OCI-LY3 (cell line): ENCODE measurements around the gene C9orf72.

Experiments
- H2AFZ ChIP-seq: fragments of 200-600, 300-600 bp; shearing (Covaris generic); 2 replicates; pipeline ENCODE4 v1.6.0; 2014; ENCODE audit warnings: antibody characterized with exemption, low read depth, low read length
- H3K27ac ChIP-seq: fragments of 200-600, 300-600 bp; sonication (generic); 2 replicates; pipeline ENCODE4 v1.5.1; 2014; ENCODE audit warnings: mild to moderate bottlenecking, low read length, moderate library complexity, mixed read lengths
- H3K27me3 ChIP-seq: fragments of 200-600, 300-600 bp; sonication (generic); 2 replicates; pipeline ENCODE4 v1.6.1; 2014; ENCODE audit warnings: low read depth, low read length, mixed read lengths
- H3K36me3 ChIP-seq: fragments of 200-600, 300-600 bp; sonication (generic); replicated peaks from 2 replicates; pipeline ENCODE3; 2014; ENCODE audit warnings: low read depth, low read length, mixed read lengths
- H3K4me1 ChIP-seq: fragments of 300-600, 200-600 bp; sonication (generic); 2 replicates; pipeline ENCODE4 v1.6.1; 2014; ENCODE audit warnings: low read length, mixed read lengths
- H3K4me2 ChIP-seq: fragments of 200-600, 300-600 bp; sonication (generic); 2 replicates; pipeline ENCODE4 v1.6.1; 2014; ENCODE audit warnings: low read length, mixed read lengths
- H3K4me3 ChIP-seq: fragments of 300-600, 200-600 bp; sonication (generic); 2 replicates; pipeline ENCODE4 v1.5.1; 2014; ENCODE audit warnings: antibody characterized with exemption, mild to moderate bottlenecking, low read length, moderate library complexity
- H3K79me2 ChIP-seq: fragments of 300-600, 200-600 bp; shearing (Covaris generic); 2 replicates; pipeline ENCODE4 v1.6.1; 2014; ENCODE audit warnings: mild to moderate bottlenecking, low read length, mixed read lengths
- H3K9ac ChIP-seq: fragments of 300-600, 200-600 bp; shearing (Covaris generic); 2 replicates; pipeline ENCODE4 v1.6.0; 2014; ENCODE audit warnings: mild to moderate bottlenecking, low read length, moderate library complexity
- H3K9me3 ChIP-seq: fragments of 200-600, 300-600 bp; shearing (Covaris generic); 2 replicates; pipeline ENCODE4 v1.6.1; 2014; ENCODE audit warnings: low read length, mixed read lengths; ENCODE audit not compliant: insufficient read depth
- H4K20me1 ChIP-seq: fragments of 200-600, 300-600 bp; sonication (generic); 2 replicates; pipeline ENCODE4 v1.6.1; 2016; ENCODE audit warnings: low read length, mixed read lengths; ENCODE audit not compliant: insufficient read depth
- EZH2phosphoT487 ChIP-seq: fragments of 200-600 bp; shearing (Covaris generic); IDR thresholded peaks from 2 replicates; pipeline ENCODE4 v1.6.1; 2018; ENCODE audit warnings: antibody characterized with exemption, mixed run types, low read depth
- TF ChIP-seq, protein P1 (sequence below): fragments of 200-600, 300-600 bp; sonication (generic); IDR thresholded peaks from 2 replicates; pipeline ENCODE4 v1.5.1; 2014; ENCODE audit warnings: antibody characterized with exemption, low read length, low read depth

Gene C9orf72

DNA sequence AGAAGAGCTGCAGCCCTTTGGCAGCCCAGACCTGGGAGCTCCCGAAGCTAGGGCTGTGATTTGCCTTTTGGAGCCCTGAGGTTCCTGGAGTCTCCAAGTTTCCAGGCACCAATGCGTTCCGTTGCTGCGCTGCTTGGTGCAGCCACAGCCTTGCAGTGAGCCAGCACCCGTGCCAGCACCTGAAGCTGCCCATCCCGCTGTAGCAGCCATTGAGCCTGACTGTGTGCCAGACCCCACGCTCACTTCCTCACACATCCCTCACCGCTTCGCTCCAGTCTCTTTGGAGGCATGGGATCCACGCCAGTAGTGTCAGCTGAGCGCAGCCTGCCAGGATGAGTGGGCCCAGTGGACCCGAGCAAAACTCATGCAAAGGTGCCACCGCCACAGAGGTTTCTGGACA lies 22.5 kb upstream of the C9orf72 start:
- Histone ChIP-seq H3K79me2 (no peaks in the 10 kb centered on the region), H3K36me3 (no peaks in the 10 kb centered on the region), H3K9me3 (no peaks in the 10 kb centered on the region), H3K4me3 (no peak overlapping the region), H4K20me1 (no peaks in the 10 kb centered on the region), H3K27ac (no peak overlapping the region), H3K4me1 (no peaks in the 10 kb centered on the region), H2AFZ (no peak overlapping the region), H3K27me3 (no peaks in the 10 kb centered on the region), H3K9ac (no peak overlapping the region), H3K4me2 (no peak overlapping the region)
- TF ChIP-seq EZH2phosphoT487: no peak
- TF ChIP-seq, protein P1, sequence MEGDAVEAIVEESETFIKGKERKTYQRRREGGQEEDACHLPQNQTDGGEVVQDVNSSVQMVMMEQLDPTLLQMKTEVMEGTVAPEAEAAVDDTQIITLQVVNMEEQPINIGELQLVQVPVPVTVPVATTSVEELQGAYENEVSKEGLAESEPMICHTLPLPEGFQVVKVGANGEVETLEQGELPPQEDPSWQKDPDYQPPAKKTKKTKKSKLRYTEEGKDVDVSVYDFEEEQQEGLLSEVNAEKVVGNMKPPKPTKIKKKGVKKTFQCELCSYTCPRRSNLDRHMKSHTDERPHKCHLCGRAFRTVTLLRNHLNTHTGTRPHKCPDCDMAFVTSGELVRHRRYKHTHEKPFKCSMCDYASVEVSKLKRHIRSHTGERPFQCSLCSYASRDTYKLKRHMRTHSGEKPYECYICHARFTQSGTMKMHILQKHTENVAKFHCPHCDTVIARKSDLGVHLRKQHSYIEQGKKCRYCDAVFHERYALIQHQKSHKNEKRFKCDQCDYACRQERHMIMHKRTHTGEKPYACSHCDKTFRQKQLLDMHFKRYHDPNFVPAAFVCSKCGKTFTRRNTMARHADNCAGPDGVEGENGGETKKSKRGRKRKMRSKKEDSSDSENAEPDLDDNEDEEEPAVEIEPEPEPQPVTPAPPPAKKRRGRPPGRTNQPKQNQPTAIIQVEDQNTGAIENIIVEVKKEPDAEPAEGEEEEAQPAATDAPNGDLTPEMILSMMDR: no peak

DNA sequence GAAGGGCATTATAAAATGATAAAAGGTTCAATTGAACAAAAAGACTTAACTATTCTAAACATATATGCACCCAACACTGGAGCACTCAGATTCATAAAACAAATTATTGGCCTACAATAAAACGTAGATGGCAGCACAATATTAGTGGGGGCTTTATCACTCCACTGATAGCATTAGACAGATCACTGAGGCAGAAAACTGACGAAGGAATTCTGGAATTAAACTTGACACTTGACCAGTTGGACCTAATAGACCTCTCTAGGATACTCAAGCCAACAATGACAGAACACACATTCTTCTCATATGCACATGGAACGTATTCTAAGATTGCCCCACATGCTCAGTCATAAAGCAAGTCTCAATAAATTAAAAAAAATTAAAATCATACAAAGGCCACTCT lies 18.4 kb upstream of the C9orf72 start:
- peaks cover 5% of the 10 kb centered on the region; the same call in 1 of the 2 replicates for H3K4me1 ChIP-seq
- H3K27ac ChIP-seq: no peak overlapping the region
- H3K4me3 ChIP-seq: no peak overlapping the region

DNA sequence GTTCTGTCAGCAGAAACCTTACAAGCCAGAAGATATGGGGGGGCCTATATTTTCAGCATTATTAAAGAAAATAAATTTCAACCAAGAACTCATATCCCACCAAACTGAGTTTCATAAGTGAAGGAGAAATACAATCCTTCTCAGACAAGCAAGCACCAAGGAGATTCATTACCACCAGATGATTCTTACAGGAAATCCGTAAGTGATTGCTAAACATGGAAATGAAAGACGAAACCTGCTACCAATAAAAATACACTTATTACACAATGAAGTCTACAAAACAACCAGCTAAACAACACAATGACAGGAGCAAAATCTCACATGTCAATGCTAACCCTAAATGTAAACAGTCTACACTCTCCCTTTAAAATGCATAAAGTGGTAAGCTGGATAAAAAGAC lies 17.8 kb upstream of the C9orf72 start:
- H2AFZ ChIP-seq: no peak overlapping the region
- no peak overlapping the region for H3K4me3 ChIP-seq
- H3K36me3 ChIP-seq: no peaks in the 10 kb centered on the region
- H4K20me1 ChIP-seq: no peaks in the 10 kb centered on the region
- no peaks in the 10 kb centered on the region for H3K9me3 ChIP-seq
- no peak overlapping the region for H3K4me2 ChIP-seq
- no peaks in the 10 kb centered on the region for H3K27me3 ChIP-seq
- TF ChIP-seq EZH2phosphoT487: no peak
- TF ChIP-seq, protein P1: no peak
- H3K4me1 ChIP-seq: peaks cover 11% of the 10 kb centered on the region; the same call in 1 of the 2 replicates
- H3K27ac ChIP-seq: no peak overlapping the region
- no peaks in the 10 kb centered on the region for H3K79me2 ChIP-seq
- H3K9ac ChIP-seq: no peak overlapping the region

More for the DNA sequence above, 18.4 kb upstream of the C9orf72 start:
- Histone ChIP-seq H3K27me3 (no peaks in the 10 kb centered on the region), H2AFZ (no peak overlapping the region), H3K9me3 (no peaks in the 10 kb centered on the region), H3K4me2 (no peak overlapping the region), H4K20me1 (no peaks in the 10 kb centered on the region), H3K79me2 (no peaks in the 10 kb centered on the region), H3K9ac (no peak overlapping the region), H3K36me3 (no peaks in the 10 kb centered on the region)
- no peak for TF ChIP-seq EZH2phosphoT487
- TF ChIP-seq, protein P1: no peak

DNA sequence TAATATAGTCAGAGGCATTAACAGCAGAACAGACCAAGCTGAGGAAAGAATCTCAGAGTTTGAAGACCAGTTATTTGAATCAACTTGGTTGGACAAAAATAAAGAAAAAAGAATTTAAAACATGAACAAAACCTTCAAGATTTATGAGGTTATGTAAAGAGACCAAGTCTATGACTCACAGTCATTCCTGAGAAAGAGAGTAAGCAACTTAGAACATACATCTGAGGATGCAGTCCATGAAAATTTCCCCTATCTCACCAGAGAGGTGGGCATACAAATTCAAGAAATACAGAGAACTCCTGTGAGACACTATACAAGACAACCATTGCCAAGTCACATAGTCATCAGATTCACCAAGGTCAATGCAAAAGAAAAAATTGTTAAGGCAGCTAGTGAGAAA lies 17.4 kb upstream of the C9orf72 start:
- H3K4me1 ChIP-seq: peaks cover 12% of the 10 kb centered on the region; the same call in 1 of the 2 replicates
- H3K27me3 ChIP-seq: no peaks in the 10 kb centered on the region
- H2AFZ ChIP-seq: no peak overlapping the region
- no peak overlapping the region for H3K4me3 ChIP-seq
- H3K27ac ChIP-seq: no peak overlapping the region
- H3K36me3 ChIP-seq: no peaks in the 10 kb centered on the region
- TF ChIP-seq, protein P1: no peak
- no peak for TF ChIP-seq EZH2phosphoT487
- H3K9me3 ChIP-seq: no peaks in the 10 kb centered on the region
- H4K20me1 ChIP-seq: no peaks in the 10 kb centered on the region
- H3K79me2 ChIP-seq: no peaks in the 10 kb centered on the region
- H3K9ac ChIP-seq: no peak overlapping the region
- H3K4me2 ChIP-seq: no peak overlapping the region
